PC-3 (cell line): ENCODE measurements around the gene CIROP.

Experiments
- CTCF ChIP-seq: fragments of 300-600 bp; sonication (generic); conservative IDR thresholded peaks from 2 replicates; pipeline ENCODE4 v1.5.1; 2017; ENCODE audit warnings: antibody characterized with exemption, low read depth, mild to moderate bottlenecking, low read length
- EZH2 ChIP-seq: fragments of 300-600 bp; sonication (generic); IDR thresholded peaks from one replicate; pipeline ENCODE4 v1.6.1; 2017; ENCODE audit warnings: antibody characterized with exemption, mild to moderate bottlenecking, low read length; ENCODE audit not compliant: unreplicated experiment
- EZH2phosphoT487 ChIP-seq: fragments of 300-600 bp; sonication (generic); IDR thresholded peaks from 2 replicates; pipeline ENCODE4 v1.6.1; 2018; ENCODE audit warnings: mild to moderate bottlenecking, antibody characterized with exemption, low read length, borderline replicate concordance

- no peak for TF ChIP-seq CTCF
- no peak for TF ChIP-seq EZH2
- no peak for TF ChIP-seq EZH2phosphoT487
These were observed 37.1 kb upstream of the CIROP start for GRCh38 chr14:23141706-23142444.
